Left hindlimb (tissue), 1 donor: ENCODE measurements around the gene NOB1.
"Not testable (repeated sequence)": the region's sequence is repeated elsewhere in the genome, so short reads cannot be mapped to it uniquely, and the experiment has no call there.

ENCODE experiments used
- DNase-seq: peaks from one replicate; pipeline ENCODE4 v3.0.0-alpha.2; 2018

NOB1 gene

DNA sequence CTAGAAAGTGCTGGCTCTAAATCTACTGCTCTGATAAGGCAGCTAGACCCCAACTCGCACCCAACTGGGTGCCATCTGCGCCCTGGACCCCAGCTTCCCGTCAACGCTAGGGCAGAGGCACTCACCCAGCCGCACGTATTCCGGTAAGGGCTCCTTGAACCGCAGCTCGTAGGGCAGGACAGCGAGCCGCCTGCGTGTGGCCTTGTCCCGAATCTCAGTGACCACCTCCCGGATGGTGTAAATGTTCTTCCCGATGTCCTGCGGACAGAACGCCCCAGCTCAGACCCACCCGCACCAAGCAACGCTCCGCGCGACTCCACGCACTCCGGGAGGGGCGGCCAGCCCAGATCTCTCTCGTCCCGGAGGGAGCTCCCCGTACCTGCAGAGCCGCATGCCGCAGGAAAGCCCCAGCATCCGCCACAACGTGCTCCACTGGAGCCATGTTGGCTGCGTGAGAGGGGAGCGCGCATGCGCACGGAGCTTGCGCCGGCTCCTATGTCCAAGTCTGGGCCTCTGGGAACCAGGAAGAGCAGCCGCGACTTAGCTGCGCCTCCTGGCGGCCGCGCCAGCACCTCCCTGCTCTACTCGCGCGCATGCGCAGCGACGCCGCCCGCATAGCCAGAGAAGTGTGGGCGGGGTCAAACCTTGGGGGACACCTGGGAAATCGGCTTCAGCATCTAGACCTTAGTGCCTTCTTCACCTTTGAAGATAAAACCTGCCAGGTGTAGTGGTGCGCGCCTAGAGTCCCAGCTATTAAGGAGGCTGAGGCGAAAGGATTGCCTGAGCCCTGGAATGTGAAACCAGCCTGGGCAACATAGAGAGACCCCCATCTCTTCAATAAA is at the start of gene NOB1:
NOB1 (minus strand) TSS at position 458 of the 842 bp plus-strand sequence; CDS start at position 442, 16 bp downstream.
- peak; percentile 97 for DNase-seq

DNA sequence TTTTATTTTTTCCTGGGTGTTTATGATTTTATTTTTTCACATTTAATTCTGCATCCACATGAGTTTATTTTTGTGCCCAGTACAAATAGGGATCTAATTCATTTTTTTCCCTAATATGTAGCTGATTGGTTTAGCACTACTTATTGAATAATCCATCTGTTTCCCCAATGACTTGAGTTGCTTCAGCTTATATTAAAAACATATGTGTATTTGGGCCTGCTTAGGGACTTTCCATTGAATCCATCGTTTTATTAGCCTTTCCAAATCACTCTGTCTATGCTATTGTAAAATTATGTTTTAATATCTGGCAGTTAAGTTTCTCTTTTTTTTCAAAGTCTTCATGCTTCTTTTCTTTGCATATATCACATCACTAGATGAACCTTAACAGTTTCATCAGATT is 49.6 kb upstream of the NOB1 start:
- no peak for DNase-seq

DNA sequence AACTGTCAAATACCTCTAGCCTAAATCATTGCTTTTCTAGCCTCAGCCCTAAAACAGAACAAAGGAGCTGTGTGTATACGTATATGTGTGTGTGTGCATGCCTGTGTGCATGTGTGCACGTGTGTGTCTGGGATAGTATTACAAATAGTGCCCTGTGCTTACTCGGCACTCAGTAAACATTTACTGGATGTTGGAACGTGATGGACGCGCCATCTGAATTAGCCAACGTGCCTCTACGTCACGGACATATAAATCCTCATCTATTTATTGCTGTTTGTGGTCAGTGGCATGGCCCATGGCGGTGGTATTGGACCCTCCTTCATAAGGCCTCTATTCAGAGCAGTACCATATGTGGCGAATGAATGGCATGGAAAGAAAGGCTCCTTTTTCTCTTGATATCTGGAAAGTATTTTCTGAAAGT is 44.9 kb upstream of the NOB1 start:
- peak; percentile 66 for DNase-seq

GRCh38 chr16:69798466-69798865 is 43.7 kb upstream of the NOB1 start:
- no peak for DNase-seq

GRCh38 chr16:69796285-69797118 is 41.8 kb upstream of the NOB1 start:
- peak; percentile 52 for DNase-seq

DNA sequence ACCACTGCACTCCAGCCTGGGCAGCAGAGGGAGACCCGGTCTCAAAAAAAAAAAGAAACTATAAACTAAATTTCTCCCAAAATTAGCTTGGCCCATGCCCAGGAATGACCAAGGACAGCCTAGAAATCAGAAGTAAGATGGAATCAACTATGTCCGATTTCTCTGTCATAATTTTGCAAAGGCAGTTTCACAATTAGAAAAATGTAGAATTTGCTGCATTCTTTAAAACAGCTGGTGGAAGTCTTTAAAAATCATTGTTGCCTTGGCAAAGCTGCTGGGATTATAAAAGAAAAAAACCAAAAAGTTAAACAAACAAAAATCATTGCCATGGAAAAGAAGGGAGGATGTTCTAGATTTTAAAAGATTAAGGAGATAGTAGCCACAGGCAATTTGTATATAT is 39.8 kb upstream of the NOB1 start:
- DNase-seq, result no peak

DNA sequence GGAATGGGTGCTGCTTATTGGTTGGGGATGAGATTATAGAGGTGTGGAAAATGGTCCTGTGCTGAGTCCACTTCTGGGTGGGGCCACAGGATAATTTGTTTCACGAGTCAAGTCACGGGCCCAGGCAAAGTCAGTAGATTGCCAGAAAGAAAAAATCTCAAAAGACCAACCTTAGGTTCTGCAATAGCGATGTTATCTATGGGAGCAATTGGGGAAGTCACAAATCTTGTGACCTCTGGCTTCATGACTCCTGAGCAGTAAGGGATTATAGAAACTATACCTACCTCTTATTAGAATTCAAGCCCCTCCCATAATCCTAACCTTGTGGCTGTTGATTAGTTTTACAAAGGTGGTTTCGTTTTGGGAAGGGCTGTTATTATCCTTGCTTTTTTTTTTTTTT is 38.8 kb upstream of the NOB1 start:
- DNase-seq, result no peak

- not testable (repeated sequence) for DNase-seq
Observed at GRCh38 chr16:69791391-69791847, 36.7 kb upstream of the NOB1 start.

GRCh38 chr16:69787883-69788282 is 33.2 kb upstream of the NOB1 start:
- no peak for DNase-seq

DNA sequence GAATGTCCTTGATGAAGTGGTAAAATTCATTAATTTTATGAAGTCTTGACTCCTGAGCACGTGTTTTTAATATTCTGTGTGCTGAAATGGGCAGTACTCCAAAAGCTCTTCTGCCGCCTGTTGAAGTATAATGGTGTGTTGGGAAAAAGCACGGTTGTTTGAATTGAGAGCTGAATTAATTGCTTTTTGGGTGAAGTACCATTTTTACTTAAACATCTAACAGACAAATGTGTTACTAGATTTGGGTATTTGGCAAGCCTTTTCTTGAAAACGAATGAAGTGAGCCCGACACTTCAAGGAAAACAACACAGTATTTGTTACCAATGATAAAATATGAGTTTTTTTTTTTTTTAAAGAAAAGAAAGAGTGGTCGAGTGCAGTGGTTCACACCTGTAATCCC is 29.9 kb upstream of the NOB1 start:
- no peak for DNase-seq

DNA sequence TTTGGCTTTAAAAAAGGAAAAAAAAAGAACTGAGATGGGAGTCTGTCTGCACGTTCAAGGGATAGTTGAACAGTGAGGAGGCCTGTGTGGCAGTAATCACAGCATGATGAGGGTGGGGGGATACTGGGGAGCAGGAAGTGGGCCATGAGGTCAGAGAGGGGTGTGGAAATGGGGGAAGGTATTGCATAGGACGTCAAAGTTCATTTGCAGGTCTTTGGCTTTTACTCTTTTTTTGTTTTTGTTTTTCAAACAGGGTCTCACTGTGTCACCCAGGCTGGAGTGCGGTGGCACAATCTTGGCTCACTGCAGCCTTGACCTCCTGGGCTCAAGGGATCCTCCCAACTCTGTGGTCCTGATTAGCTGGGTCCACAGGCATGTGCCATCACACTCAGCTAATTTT is 26.4 kb upstream of the NOB1 start:
- DNase-seq, result no peak

DNA sequence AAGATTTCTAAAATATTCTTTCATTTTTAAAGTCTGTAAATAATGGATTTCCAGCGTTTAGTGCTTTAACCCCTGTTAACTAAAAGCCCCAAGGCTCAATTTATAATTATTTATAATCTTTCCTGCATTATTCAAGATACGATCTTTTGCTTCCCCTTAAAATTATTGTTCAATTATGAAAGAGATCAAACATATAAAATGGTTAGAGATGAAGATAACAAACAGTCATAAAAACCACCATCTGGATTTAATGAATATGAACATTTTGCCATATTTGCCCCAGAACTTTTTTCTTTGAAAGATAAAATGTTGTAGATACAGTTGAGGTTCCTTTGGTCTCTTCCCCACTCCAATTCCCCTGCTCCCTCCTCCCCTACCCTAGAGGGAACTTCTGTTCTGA is 25.0 kb upstream of the NOB1 start:
- DNase-seq, result no peak

DNA sequence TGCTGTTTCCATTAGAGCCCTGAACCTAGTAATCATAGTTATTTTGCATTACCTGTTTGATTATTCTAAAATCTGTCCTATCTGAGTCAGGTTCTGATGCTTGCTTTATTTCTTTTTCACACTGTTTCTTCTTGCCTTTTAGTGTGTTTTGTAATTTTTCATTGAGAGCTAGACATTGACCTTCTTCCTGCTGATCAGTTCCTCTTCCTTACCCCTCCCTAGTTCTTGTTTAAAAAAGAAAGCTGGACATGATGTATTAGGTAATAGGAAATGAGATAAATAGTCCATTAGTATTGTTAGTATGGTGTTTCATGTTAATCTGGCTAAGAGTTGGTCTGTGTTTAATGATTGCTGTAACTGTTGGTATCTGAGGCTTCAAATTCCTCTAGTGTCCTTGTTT is 20.8 kb upstream of the NOB1 start:
- no peak for DNase-seq

DNA sequence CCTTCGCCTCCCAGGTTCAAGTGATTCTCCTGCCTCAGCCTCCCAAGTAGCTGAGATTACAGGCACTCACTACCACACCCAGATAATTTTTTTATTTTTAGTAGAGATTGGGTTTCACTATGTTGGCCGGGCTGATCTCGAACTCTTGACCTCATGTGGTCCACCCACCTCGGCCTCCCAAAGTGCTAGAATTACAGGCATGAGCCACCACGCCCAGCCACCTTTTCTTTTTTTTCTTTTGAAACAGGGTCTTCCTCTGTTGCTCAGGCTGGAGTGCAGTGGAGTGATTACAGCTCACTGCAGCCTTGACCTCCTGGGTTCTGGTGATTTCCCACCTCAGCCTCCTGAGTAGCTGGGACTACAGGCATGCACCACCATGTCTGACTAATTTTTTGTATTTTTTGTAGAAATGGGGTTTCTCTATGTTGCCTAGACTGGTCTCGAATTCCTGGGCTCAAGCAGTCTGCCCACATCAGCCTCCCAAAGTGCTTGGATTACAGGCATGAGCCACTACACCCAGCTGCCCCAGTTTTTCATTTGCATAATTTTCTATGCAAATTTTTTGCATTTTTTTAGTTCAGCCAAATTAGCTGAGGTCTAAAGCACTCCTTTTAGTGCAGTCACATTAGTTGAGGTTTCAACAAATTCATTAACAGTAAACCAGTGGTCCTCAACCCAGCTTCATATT is 18.7 kb upstream of the NOB1 start:
- DNase-seq, result no peak

- DNase-seq, result no peak
Observed at GRCh38 chr16:69771651-69771967, 16.9 kb upstream of the NOB1 start.

DNA sequence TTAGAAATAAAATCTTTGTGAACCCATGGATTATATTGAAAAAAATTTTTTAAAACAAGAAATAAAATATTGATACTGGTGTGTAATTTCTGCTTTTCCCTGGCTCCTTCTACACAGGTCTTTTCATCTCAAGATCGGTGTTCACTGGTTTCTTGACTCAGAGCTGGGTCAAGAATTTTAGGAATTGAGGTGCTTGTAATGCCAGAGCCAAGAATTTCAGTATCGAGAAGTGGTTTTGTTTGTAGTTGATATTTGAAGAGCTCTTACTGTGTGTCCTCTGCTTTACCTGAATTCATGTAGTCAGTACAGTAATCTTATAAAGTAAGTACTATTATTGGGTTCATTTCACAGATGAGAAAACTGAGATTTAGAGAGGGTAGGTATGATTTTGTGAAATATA is 14.7 kb upstream of the NOB1 start:
- no peak for DNase-seq

- DNase-seq, result no peak
Observed at GRCh38 chr16:69768666-69769065, 13.9 kb upstream of the NOB1 start.

DNA sequence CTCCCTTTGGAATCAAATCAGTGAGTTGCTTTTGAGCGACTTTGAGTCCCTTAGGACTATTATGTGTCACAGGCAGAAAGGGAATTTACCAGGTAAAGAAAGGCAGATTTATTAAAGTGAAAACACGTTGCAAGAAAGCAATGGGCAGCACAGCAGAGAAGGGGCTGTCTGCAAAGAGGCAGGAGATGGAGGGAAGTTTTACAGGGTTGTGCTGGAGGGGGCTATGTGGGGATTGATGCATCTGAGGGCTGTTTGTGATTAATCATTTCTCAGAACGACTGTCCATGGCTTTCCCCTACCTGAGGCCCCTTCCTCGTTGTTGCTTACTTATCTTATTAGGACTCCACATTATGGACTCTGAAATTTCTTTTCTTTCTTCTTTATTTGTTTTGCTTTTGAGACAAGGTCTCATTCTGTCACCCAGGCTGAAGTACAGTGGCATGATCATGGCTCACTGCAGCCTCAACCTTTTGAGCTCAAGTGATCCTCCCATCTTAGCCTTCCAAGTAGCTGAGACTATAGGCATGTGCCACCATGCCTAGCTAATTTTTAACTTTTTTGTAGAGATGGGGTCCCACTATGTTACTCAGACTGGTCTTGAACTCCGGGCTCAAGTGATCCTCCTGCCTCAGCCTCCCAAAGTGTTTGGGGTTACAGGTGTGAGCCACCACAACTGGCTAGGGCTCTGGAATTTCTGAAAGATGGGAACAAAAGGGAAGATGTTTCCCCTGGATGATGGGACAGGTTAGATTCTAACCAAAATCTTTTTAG is 12.9 kb upstream of the NOB1 start:
- DNase-seq, result no peak

DNA sequence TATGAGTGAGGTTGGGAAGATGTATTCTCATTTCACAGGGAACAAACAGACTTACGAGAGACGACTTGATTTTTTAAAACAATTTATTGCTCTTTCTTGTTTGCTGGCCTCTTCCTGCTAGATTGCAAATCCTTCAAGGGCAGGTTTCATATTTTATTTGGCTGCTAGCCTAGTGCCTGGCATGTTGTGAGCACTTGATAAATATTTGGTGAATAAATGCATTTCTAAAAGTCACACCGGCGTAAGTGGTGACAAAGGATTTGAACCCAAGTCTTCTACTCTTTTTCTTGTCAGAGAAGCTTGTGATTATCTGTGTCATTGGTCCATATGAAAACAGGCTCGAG is 8.8 kb upstream of the NOB1 start:
- DNase-seq, result no peak

GRCh38 chr16:69762814-69763598 is 8.3 kb upstream of the NOB1 start:
- DNase-seq, result no peak

GRCh38 chr16:69761983-69762813 is 7.5 kb upstream of the NOB1 start, which contains the start of gene WWP2:
Gene WWP2, plus strand, starts transcription at chr16:69762332. Its CDS starts 24,679 bp downstream, at chr16:69787011.
- peak; percentile 86 for DNase-seq
